Inferior parietal cortex (tissue), 1 donor: Measurements from ENCODE around the gene CD300H.

ENCODE experiments used
- DNase-seq: peaks from one replicate; pipeline ENCODE4 v3.0.0-alpha.2; 2016; ENCODE audit errors: extremely low spot score

Gene CD300H

GRCh38 chr17:74567397-74567796, at the start of gene CD300H:
Gene CD300H (minus strand): TSS chr17:74567509.
- DNase-seq = no peak

GRCh38 chr17:74616696-74617095, 49.4 kb upstream of the CD300H start:
- DNase-seq = no peak

- no peak for DNase-seq
Observed at GRCh38 chr17:74612046-74612445, 44.7 kb upstream of the CD300H start.

- DNase-seq = no peak
Observed at GRCh38 chr17:74610108-74610507, 42.8 kb upstream of the CD300H start.

GRCh38 chr17:74608511-74608910, 41.2 kb upstream of the CD300H start:
- no peak for DNase-seq

GRCh38 chr17:74607221-74607620, 39.9 kb upstream of the CD300H start:
- no peak for DNase-seq

- DNase-seq = no peak
Observed at GRCh38 chr17:74606050-74606449, 38.7 kb upstream of the CD300H start.

GRCh38 chr17:74605361-74605760, 38.1 kb upstream of the CD300H start:
- peak; percentile 35 for DNase-seq

GRCh38 chr17:74604761-74605160, 37.5 kb upstream of the CD300H start:
- DNase-seq = no peak

- DNase-seq = no peak
Observed at GRCh38 chr17:74604200-74604599, 36.9 kb upstream of the CD300H start.

GRCh38 chr17:74603746-74604145, 36.4 kb upstream of the CD300H start:
- no peak for DNase-seq

GRCh38 chr17:74603037-74603635, 35.8 kb upstream of the CD300H start:
- DNase-seq = no peak

GRCh38 chr17:74601944-74602572, 34.7 kb upstream of the CD300H start:
- DNase-seq = peak; percentile 36

GRCh38 chr17:74599448-74599939, 32.2 kb upstream of the CD300H start:
- DNase-seq = no peak

- DNase-seq = no peak
Observed at GRCh38 chr17:74599023-74599399, 31.7 kb upstream of the CD300H start.

- no peak for DNase-seq
Observed at GRCh38 chr17:74598346-74599022, 31.2 kb upstream of the CD300H start.

- DNase-seq = no peak
Observed at GRCh38 chr17:74597069-74597790, 29.9 kb upstream of the CD300H start.

- no peak for DNase-seq
Observed at GRCh38 chr17:74595037-74595750, 27.9 kb upstream of the CD300H start.

- DNase-seq = no peak
Observed at GRCh38 chr17:74592087-74592990, 25.0 kb upstream of the CD300H start, which contains the start of gene CD300LD. Gene CD300LD (minus strand): TSS chr17:74592283. CDS start chr17:74592202, 81 bp downstream.

- no peak for DNase-seq
Observed at GRCh38 chr17:74591503-74591902, 24.2 kb upstream of the CD300H start.

GRCh38 chr17:74585711-74586110, 18.4 kb upstream of the CD300H start:
- DNase-seq = no peak
